NB4 (cell line): ENCODE data around the gene ANAPC1.
"Not testable (repeated sequence)": the region's sequence is repeated elsewhere in the genome, so short reads cannot be mapped to it uniquely, and the experiment has no call there.

ENCODE experiments used
- MYC ChIP-seq: IDR thresholded peaks from 2 replicates; pipeline ENCODE4 v1.6.1; 2011; ENCODE audit warnings: low read depth, low read length
- POLR2A ChIP-seq: IDR thresholded peaks from 2 replicates; pipeline ENCODE4 v1.6.1; 2011; ENCODE audit warnings: mild to moderate bottlenecking; ENCODE audit not compliant: insufficient read length; ENCODE audit errors: extremely low read depth
- TF ChIP-seq, protein P1 (sequence below): IDR thresholded peaks from one replicate; pipeline ENCODE4 v1.5.1; 2012; ENCODE audit warnings: low read depth, low read length
- TF ChIP-seq, protein P2 (sequence below): IDR thresholded peaks from 2 replicates; pipeline ENCODE4 v1.6.1; 2011; ENCODE audit warnings: low read depth, low read length

DNA sequence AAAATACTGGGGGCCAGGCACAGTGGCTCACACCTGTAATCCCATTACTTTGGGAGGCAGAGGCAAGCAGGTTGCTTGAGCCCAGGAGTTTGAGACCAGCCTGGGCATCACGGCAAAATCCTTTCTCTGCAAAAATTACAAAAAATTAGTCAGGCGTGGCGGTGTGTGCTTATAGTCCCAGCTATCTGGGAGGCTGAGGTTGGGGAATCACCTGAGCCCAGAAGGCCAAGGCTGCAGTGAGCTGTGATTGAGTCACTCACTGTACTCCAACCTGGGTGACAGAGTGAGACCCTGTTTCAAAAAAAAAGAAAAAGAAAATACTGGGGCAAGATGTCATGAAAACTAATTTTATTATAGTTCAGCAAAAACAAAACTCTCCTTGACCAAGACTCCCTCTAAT lies 24.0 kb downstream of the ANAPC1 start:
- TF ChIP-seq MYC, POLR2A: not testable (repeated sequence)
- TF ChIP-seq, protein P1, sequence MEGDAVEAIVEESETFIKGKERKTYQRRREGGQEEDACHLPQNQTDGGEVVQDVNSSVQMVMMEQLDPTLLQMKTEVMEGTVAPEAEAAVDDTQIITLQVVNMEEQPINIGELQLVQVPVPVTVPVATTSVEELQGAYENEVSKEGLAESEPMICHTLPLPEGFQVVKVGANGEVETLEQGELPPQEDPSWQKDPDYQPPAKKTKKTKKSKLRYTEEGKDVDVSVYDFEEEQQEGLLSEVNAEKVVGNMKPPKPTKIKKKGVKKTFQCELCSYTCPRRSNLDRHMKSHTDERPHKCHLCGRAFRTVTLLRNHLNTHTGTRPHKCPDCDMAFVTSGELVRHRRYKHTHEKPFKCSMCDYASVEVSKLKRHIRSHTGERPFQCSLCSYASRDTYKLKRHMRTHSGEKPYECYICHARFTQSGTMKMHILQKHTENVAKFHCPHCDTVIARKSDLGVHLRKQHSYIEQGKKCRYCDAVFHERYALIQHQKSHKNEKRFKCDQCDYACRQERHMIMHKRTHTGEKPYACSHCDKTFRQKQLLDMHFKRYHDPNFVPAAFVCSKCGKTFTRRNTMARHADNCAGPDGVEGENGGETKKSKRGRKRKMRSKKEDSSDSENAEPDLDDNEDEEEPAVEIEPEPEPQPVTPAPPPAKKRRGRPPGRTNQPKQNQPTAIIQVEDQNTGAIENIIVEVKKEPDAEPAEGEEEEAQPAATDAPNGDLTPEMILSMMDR: not testable (repeated sequence)
- TF ChIP-seq, protein P2, sequence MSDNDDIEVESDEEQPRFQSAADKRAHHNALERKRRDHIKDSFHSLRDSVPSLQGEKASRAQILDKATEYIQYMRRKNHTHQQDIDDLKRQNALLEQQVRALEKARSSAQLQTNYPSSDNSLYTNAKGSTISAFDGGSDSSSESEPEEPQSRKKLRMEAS: not testable (repeated sequence)
